ENCODE data around the gene CPB1. TPM values are rescaled to one million over a fixed set of nuclear protein-coding genes. Genes with fewer than 3 reads are reported as not detected.
A peak's percentile ranks its signal among the peaks of the same experiment; 100 is the strongest.

The CPB1 gene
- total and polyA plus RNA-seq, 8 donors, result 0.39 to 0.93 (median 0.48) TPM; not detected in 2

GRCh38 chr3:148847351-148847750 lies 19.7 kb downstream of the CPB1 start:
- Histone ChIP-seq H3K9me3 (no peaks in the 10 kb centered on the region), H3K36me3 (no peaks in the 10 kb centered on the region), H3K4me3 (no peak overlapping the region), H3K27ac (no peak overlapping the region), H3K27me3 (no peaks in the 10 kb centered on the region), H3K4me1 (no peaks in the 10 kb centered on the region)
- no peak for DNase-seq
- peak; percentile 24 for ATAC-seq
- TF ChIP-seq CTCF (IDR thresholded peaks at IDR 0.05), result no peak
- intact Hi-C loops (cut with DNase I), result no loop called here

- no peak overlapping the region for H3K27ac ChIP-seq
- no peaks in the 10 kb centered on the region for H3K27me3 ChIP-seq
- DNase-seq (no peak), ATAC-seq (no peak)
- no peaks in the 10 kb centered on the region for H3K9me3 ChIP-seq
- no peak for TF ChIP-seq CTCF (IDR thresholded peaks at IDR 0.05)
- no peaks in the 10 kb centered on the region for H3K4me1 ChIP-seq
- no peak overlapping the region for H3K4me3 ChIP-seq
- intact Hi-C loops (cut with DNase I), result no loop called here
- H3K36me3 ChIP-seq, result no peaks in the 10 kb centered on the region
Measured at GRCh38 chr3:148848410-148848809, 20.8 kb downstream of the CPB1 start.

GRCh38 chr3:148852271-148852992 lies 24.8 kb downstream of the CPB1 start:
- no peaks in the 10 kb centered on the region for H3K4me1 ChIP-seq
- intact Hi-C loops (cut with DNase I), result no loop called here
- H3K27me3 ChIP-seq, result no peaks in the 10 kb centered on the region
- H3K4me3 ChIP-seq, result no peak overlapping the region
- no peak for TF ChIP-seq CTCF (IDR thresholded peaks at IDR 0.05)
- H3K27ac ChIP-seq, result no peak overlapping the region
- ATAC-seq (no peak), DNase-seq (no peak)
- H3K9me3 ChIP-seq, result no peaks in the 10 kb centered on the region
- no peaks in the 10 kb centered on the region for H3K36me3 ChIP-seq

- intact Hi-C loops (cut with DNase I), result no loop called here
- Histone ChIP-seq H3K9me3 (no peaks in the 10 kb centered on the region), H3K36me3 (no peaks in the 10 kb centered on the region), H3K4me3 (no peak overlapping the region), H3K27me3 (no peaks in the 10 kb centered on the region), H3K27ac (no peak overlapping the region), H3K4me1 (no peaks in the 10 kb centered on the region)
- DNase-seq (no peak), ATAC-seq (no peak)
- TF ChIP-seq CTCF (IDR thresholded peaks at IDR 0.05), result no peak
Measured at GRCh38 chr3:148853076-148853475, 25.5 kb downstream of the CPB1 start.

- H3K4me3 ChIP-seq, result no peak overlapping the region
- TF ChIP-seq CTCF (IDR thresholded peaks at IDR 0.05), result no peak
- H3K4me1 ChIP-seq, result no peaks in the 10 kb centered on the region
- H3K27ac ChIP-seq, result no peak overlapping the region
- DNase-seq (no peak), ATAC-seq (no peak)
- no peaks in the 10 kb centered on the region for H3K36me3 ChIP-seq
- H3K27me3 ChIP-seq, result no peaks in the 10 kb centered on the region
- H3K9me3 ChIP-seq, result no peaks in the 10 kb centered on the region
- intact Hi-C loops (cut with DNase I), result no loop called here
Measured at GRCh38 chr3:148854061-148854460, 26.4 kb downstream of the CPB1 start.
